ENCODE measurements around the gene MTG2. TPM values are rescaled to one million over a fixed set of nuclear protein-coding genes. Genes with fewer than 3 reads are reported as not detected.

Gene MTG2
- total RNA-seq, 1 experiment from 2014 or later = 110 TPM

GRCh38 chr20:62148908-62149314 is 33.9 kb upstream of the MTG2 start:
- no peaks in the 10 kb centered on the region for H3K27me3 Mint-ChIP-seq (ENCODE audit: insufficient read depth, unreplicated experiment)
- Histone ChIP-seq H3K27me3 (replicated peaks; ENCODE audit: control insufficient read depth, insufficient read depth, low read length) (no peaks in the 10 kb centered on the region), H3K36me3 (ENCODE audit: control insufficient read depth, insufficient read depth, low read length) (peaks cover 2% of the 10 kb centered on the region; the same call in 1 of the 2 replicates), H3K4me1 (peaks cover 25% of the 10 kb centered on the region), H3K9me3 (no peaks in the 10 kb centered on the region), H3K4me3 (ENCODE audit: low read depth, low read length) (no peak overlapping the region)
- peak overlapping the region; percentile 73 for H3K27ac Mint-ChIP-seq (ENCODE audit: unreplicated experiment)
- H3K4me3 Mint-ChIP-seq (ENCODE audit: unreplicated experiment) = peak overlapping the region; percentile 34
- DNase-seq = no peak
- no peak for TF ChIP-seq CTCF (IDR thresholded peaks at IDR 0.05; ENCODE audit: insufficient read depth in 1 of 2, low read depth in 1 of 2, low read length in 1 of 2, severe bottlenecking in 1 of 2, unreplicated experiment in 1 of 2)
- intact Hi-C loops (cut with micrococcal nuclease; ENCODE audit: unreplicated experiment) = loop anchor here (10.0 kb wide), 1 partner anchor 256 kb away; the partner anchor contains the start of gene CABLES2
- ChIA-PET POLR2A (interaction anchor here (0.9 kb wide), 1 partner anchor 27 kb away, joined by 5 read pairs; the partner anchor contains the start of gene LSM14B), CTCF (no interaction called here)
- H3K9me3 Mint-ChIP-seq (ENCODE audit: unreplicated experiment) = peaks cover 12% of the 10 kb centered on the region
- peaks cover 61% of the 10 kb centered on the region for H3K36me3 Mint-ChIP-seq (ENCODE audit: insufficient read depth, unreplicated experiment)
- TSS peak; percentile 89 for BruUV-seq (replicated peaks)
- H3K4me1 Mint-ChIP-seq (ENCODE audit: low read depth, unreplicated experiment) = peaks cover 32% of the 10 kb centered on the region

GRCh38 chr20:62149532-62150309 is 33.1 kb upstream of the MTG2 start:
- no TSS peak for BruUV-seq (replicated peaks)
- peak overlapping the region; percentile 73 for H3K27ac Mint-ChIP-seq (ENCODE audit: unreplicated experiment)
- intact Hi-C loops (cut with micrococcal nuclease; ENCODE audit: unreplicated experiment) = loop anchor here (10.0 kb wide), 1 partner anchor 255 kb away; the partner anchor contains the start of gene CABLES2
- Histone ChIP-seq H3K4me1 (peaks cover 22% of the 10 kb centered on the region), H3K9me3 (no peaks in the 10 kb centered on the region), H3K36me3 (ENCODE audit: control insufficient read depth, insufficient read depth, low read length) (peaks cover 3% of the 10 kb centered on the region; the same call in 1 of the 2 replicates), H3K4me3 (ENCODE audit: low read depth, low read length) (no peak overlapping the region), H3K27me3 (replicated peaks; ENCODE audit: control insufficient read depth, insufficient read depth, low read length) (no peaks in the 10 kb centered on the region)
- H3K9me3 Mint-ChIP-seq (ENCODE audit: unreplicated experiment) = peaks cover 12% of the 10 kb centered on the region
- H3K27me3 Mint-ChIP-seq (ENCODE audit: insufficient read depth, unreplicated experiment) = no peaks in the 10 kb centered on the region
- peaks cover 29% of the 10 kb centered on the region for H3K4me1 Mint-ChIP-seq (ENCODE audit: low read depth, unreplicated experiment)
- POLR2A ChIA-PET = interaction anchor here (0.9 kb wide), 1 partner anchor 28 kb away, joined by 5 read pairs; the partner anchor contains the start of gene LSM14B
- peak; percentile 72 to 87 for DNase-seq
- H3K36me3 Mint-ChIP-seq (ENCODE audit: insufficient read depth, unreplicated experiment) = peaks cover 63% of the 10 kb centered on the region
- peak overlapping the region; percentile 34 for H3K4me3 Mint-ChIP-seq (ENCODE audit: unreplicated experiment)
- no peak for TF ChIP-seq CTCF (IDR thresholded peaks at IDR 0.05; ENCODE audit: insufficient read depth in 1 of 2, low read depth in 1 of 2, low read length in 1 of 2, severe bottlenecking in 1 of 2, unreplicated experiment in 1 of 2)
- CTCF ChIA-PET = no interaction called here

GRCh38 chr20:62150310-62150575 is 32.6 kb upstream of the MTG2 start:
- Histone ChIP-seq H3K4me3 (ENCODE audit: low read depth, low read length) (no peak overlapping the region), H3K27me3 (replicated peaks; ENCODE audit: control insufficient read depth, insufficient read depth, low read length) (no peaks in the 10 kb centered on the region), H3K4me1 (peaks cover 22% of the 10 kb centered on the region), H3K9me3 (no peaks in the 10 kb centered on the region), H3K36me3 (ENCODE audit: control insufficient read depth, insufficient read depth, low read length) (peaks cover 2% of the 10 kb centered on the region; the same call in 1 of the 2 replicates)
- intact Hi-C loops (cut with micrococcal nuclease; ENCODE audit: unreplicated experiment) = no loop called here
- Mint-ChIP-seq H3K27me3 (ENCODE audit: insufficient read depth, unreplicated experiment) (no peaks in the 10 kb centered on the region), H3K27ac (ENCODE audit: unreplicated experiment) (peak overlapping the region; percentile 73), H3K4me3 (ENCODE audit: unreplicated experiment) (no peak overlapping the region), H3K36me3 (ENCODE audit: insufficient read depth, unreplicated experiment) (peaks cover 64% of the 10 kb centered on the region), H3K9me3 (ENCODE audit: unreplicated experiment) (peaks cover 12% of the 10 kb centered on the region), H3K4me1 (ENCODE audit: low read depth, unreplicated experiment) (peaks cover 24% of the 10 kb centered on the region)
- CTCF ChIA-PET = no interaction called here
- no peak for DNase-seq
- BruUV-seq (replicated peaks) = no TSS peak
- POLR2A ChIA-PET = no interaction called here
- no peak for TF ChIP-seq CTCF (IDR thresholded peaks at IDR 0.05; ENCODE audit: insufficient read depth in 1 of 2, low read depth in 1 of 2, low read length in 1 of 2, severe bottlenecking in 1 of 2, unreplicated experiment in 1 of 2)

Data from Caco-2 (cell line).